BLaER1 treated with 17β-estradiol and CSF1 and Interleukin-3, amounts not matched to agents 10 nM and 100 nM (cell line): ENCODE measurements around the gene SRRD.
"Not testable (repeated sequence)": the region's sequence is repeated elsewhere in the genome, so short reads cannot be mapped to it uniquely, and the experiment has no call there.

Source experiments
- H3K27ac ChIP-seq, 11 experiments: shearing (Covaris generic); formaldehyde crosslinking; 2 replicates each; pipeline ENCODE4 v1.8.1; 2022
- H3K27me3 ChIP-seq, 11 experiments: shearing (Covaris generic); formaldehyde crosslinking; 2 replicates each; pipeline ENCODE4 v1.8.1; 2022
- H3K36me3 ChIP-seq, 11 experiments: shearing (Covaris generic); formaldehyde crosslinking; 2 replicates each; pipeline ENCODE4 v1.8.1; 2022
- H3K4me1 ChIP-seq, 10 experiments: shearing (Covaris generic); formaldehyde crosslinking; 2 replicates each; pipeline ENCODE4 v1.8.1; 2022
- H3K4me2 ChIP-seq, 11 experiments: shearing (Covaris generic); formaldehyde crosslinking; 2 replicates each; pipeline ENCODE4 v1.8.1; 2022
- H3K4me3 ChIP-seq, 10 experiments: shearing (Covaris generic); formaldehyde crosslinking; 2 replicates each; pipeline ENCODE4 v1.8.1; 2022
- H3K9ac ChIP-seq, 11 experiments: shearing (Covaris generic); formaldehyde crosslinking; 2 replicates each; pipeline ENCODE4 v1.8.1; 2022
- H3K9me3 ChIP-seq, 11 experiments: shearing (Covaris generic); formaldehyde crosslinking; replicated peaks in 1 of 11; 2 replicates each; pipeline ENCODE4 v1.8.1; 2022
- H4K20me1 ChIP-seq, 11 experiments: shearing (Covaris generic); formaldehyde crosslinking; 2 replicates each; pipeline ENCODE4 v1.8.1; 2022
- Cebpa-rat ChIP-seq, 11 experiments: shearing (Covaris generic); IDR thresholded peaks; 2 replicates each; pipeline ENCODE4 v1.8.1; 2022

The SRRD gene

GRCh38 chr22:26483439-26484359 lies at the start of gene SRRD, which contains the start of gene HPS4:
SRRD (plus strand) TSS chr22:26483877; CDS start chr22:26483891, 14 bp downstream.
HPS4 (minus strand) TSS chr22:26483783; CDS start chr22:26481762, 2,021 bp downstream.
- peaks cover 0 to 21% (median 9%) of the 10 kb centered on the region in 11 experiments; a peak in 15 of 22 replicates for H3K36me3 ChIP-seq
- H4K20me1 ChIP-seq = no peaks in the 10 kb centered on the region; a peak in 1 of 22 replicates
- H3K4me3 ChIP-seq = peak within 1 kb of the TSS; percentile 73 to 95 (median 76)
- peak within 1 kb of the TSS; percentile 85 to 97 (median 91) for H3K27ac ChIP-seq
- H3K27me3 ChIP-seq = no peaks in the 10 kb centered on the region
- H3K9me3 ChIP-seq = no peaks in the 10 kb centered on the region
- peak within 1 kb of the TSS; percentile 92 to 98 (median 96) for H3K4me2 ChIP-seq
- H3K4me1 ChIP-seq = peaks cover 58 to 90% (median 79%) of the 10 kb centered on the region in 10 experiments
- no peak for TF ChIP-seq Cebpa-rat (IDR thresholded peaks at IDR 0.05)
- peak within 1 kb of the TSS; percentile 85 to 92 (median 90) for H3K9ac ChIP-seq

GRCh38 chr22:26435327-26436093 lies 48.2 kb upstream of the SRRD start:
- Histone ChIP-seq H3K9me3 (no peaks in the 10 kb centered on the region), H3K36me3 (peaks cover 14 to 70% (median 51%) of the 10 kb centered on the region in 11 experiments), H3K27me3 (no peaks in the 10 kb centered on the region), H3K4me3 (no peak overlapping the region), H3K4me1 (peaks cover 31 to 72% (median 54%) of the 10 kb centered on the region in 10 experiments), H3K9ac (peak overlapping the region in 2 of 11 experiments; percentile 13 to 22; a peak in 4 of 22 replicates), H3K4me2 (peak overlapping the region in 8 of 11 experiments; percentile 17 to 76 (median 50); a peak in 15 of 22 replicates), H4K20me1 (peaks cover 0 to 74% (median 57%) of the 10 kb centered on the region in 11 experiments; a peak in 20 of 22 replicates), H3K27ac (no peak overlapping the region)
- no peak for TF ChIP-seq Cebpa-rat (IDR thresholded peaks at IDR 0.05)

- Histone ChIP-seq H3K27ac (no peak overlapping the region), H3K9ac (no peak overlapping the region), H4K20me1 (peaks cover 0 to 83% (median 67%) of the 10 kb centered on the region in 11 experiments; a peak in 19 of 22 replicates), H3K36me3 (peaks cover 14 to 81% (median 51%) of the 10 kb centered on the region in 11 experiments), H3K4me2 (no peak overlapping the region; a peak in 1 of 22 replicates), H3K9me3 (no peaks in the 10 kb centered on the region), H3K27me3 (no peaks in the 10 kb centered on the region), H3K4me1 (peaks cover 16 to 59% (median 39%) of the 10 kb centered on the region in 10 experiments; a peak in 19 of 20 replicates), H3K4me3 (no peak overlapping the region)
- TF ChIP-seq Cebpa-rat (IDR thresholded peaks at IDR 0.05) = no peak
Observed at GRCh38 chr22:26436903-26437515, 46.7 kb upstream of the SRRD start.

- Histone ChIP-seq H3K36me3 (peaks cover 16 to 89% (median 56%) of the 10 kb centered on the region in 11 experiments), H3K4me1 (peaks cover 8 to 55% (median 31%) of the 10 kb centered on the region in 10 experiments; a peak in 19 of 20 replicates), H3K27ac (no peak overlapping the region), H3K4me2 (no peak overlapping the region), H3K9me3 (no peaks in the 10 kb centered on the region), H3K27me3 (no peaks in the 10 kb centered on the region), H3K4me3 (no peak overlapping the region), H3K9ac (no peak overlapping the region), H4K20me1 (peaks cover 0 to 90% (median 74%) of the 10 kb centered on the region in 11 experiments; a peak in 19 of 22 replicates)
- no peak for TF ChIP-seq Cebpa-rat (IDR thresholded peaks at IDR 0.05)
Observed at GRCh38 chr22:26437694-26438392, 45.8 kb upstream of the SRRD start.

GRCh38 chr22:26438776-26439175 lies 44.9 kb upstream of the SRRD start:
- Histone ChIP-seq H3K36me3 (peaks cover 20 to 91% (median 58%) of the 10 kb centered on the region in 11 experiments), H4K20me1 (peaks cover 0 to 94% (median 75%) of the 10 kb centered on the region in 11 experiments; a peak in 19 of 22 replicates), H3K4me1 (peaks cover 5 to 45% (median 24%) of the 10 kb centered on the region in 10 experiments; a peak in 19 of 20 replicates)
- H3K4me3 ChIP-seq, H3K9ac ChIP-seq, H3K27ac ChIP-seq, H3K27me3 ChIP-seq, H3K9me3 ChIP-seq, H3K4me2 ChIP-seq: not testable (repeated sequence)

GRCh38 chr22:26439559-26439958 lies 44.1 kb upstream of the SRRD start:
- Histone ChIP-seq H3K9me3 (no peaks in the 10 kb centered on the region), H3K27ac (no peak overlapping the region), H4K20me1 (peaks cover 0 to 95% (median 72%) of the 10 kb centered on the region in 11 experiments; a peak in 19 of 22 replicates), H3K27me3 (no peaks in the 10 kb centered on the region), H3K36me3 (peaks cover 20 to 91% (median 58%) of the 10 kb centered on the region in 11 experiments), H3K9ac (no peak overlapping the region), H3K4me2 (no peak overlapping the region), H3K4me1 (peaks cover 5 to 39% (median 22%) of the 10 kb centered on the region in 10 experiments; a peak in 19 of 20 replicates), H3K4me3 (no peak overlapping the region)
- no peak for TF ChIP-seq Cebpa-rat (IDR thresholded peaks at IDR 0.05)

GRCh38 chr22:26442086-26442756 lies 41.5 kb upstream of the SRRD start:
- H3K27me3 ChIP-seq = no peaks in the 10 kb centered on the region
- H3K4me2 ChIP-seq = peak overlapping the region in 1 of 11 experiments; percentile 12; a peak in 1 of 22 replicates
- H3K4me3 ChIP-seq = no peak overlapping the region
- TF ChIP-seq Cebpa-rat (IDR thresholded peaks at IDR 0.05) = no peak
- H3K36me3 ChIP-seq = peaks cover 23 to 81% (median 44%) of the 10 kb centered on the region in 11 experiments; a peak in 21 of 22 replicates
- H4K20me1 ChIP-seq = peaks cover 0 to 93% (median 80%) of the 10 kb centered on the region in 11 experiments; a peak in 18 of 22 replicates
- H3K4me1 ChIP-seq = peaks cover 0 to 17% (median 6%) of the 10 kb centered on the region in 10 experiments; a peak in 11 of 20 replicates
- H3K9ac ChIP-seq = no peak overlapping the region
- H3K9me3 ChIP-seq = no peaks in the 10 kb centered on the region
- H3K27ac ChIP-seq = no peak overlapping the region
